Ishikawa (cell line): Measurements from ENCODE around the gene PRSS2.

Source experiments
- CEBPB ChIP-seq: IDR thresholded peaks from 2 replicates; pipeline ENCODE4 v1.6.1; 2012
- EGR1 ChIP-seq: IDR thresholded peaks from 2 replicates; pipeline ENCODE4 v1.6.1; 2012
- EP300 ChIP-seq: IDR thresholded peaks from 2 replicates; pipeline ENCODE4 v1.6.1; 2012; ENCODE audit warnings: borderline replicate concordance
- RAD21 ChIP-seq: IDR thresholded peaks from 2 replicates; pipeline ENCODE4 v1.6.1; 2012; ENCODE audit warnings: low read depth

GRCh38 chr7:142733271-142733670, 37.5 kb upstream of the PRSS2 start:
- TF ChIP-seq EGR1 (no peak), RAD21 (no peak), EP300 (no peak), CEBPB (no peak)
